ENCODE data around the gene LBHD2.

Gene LBHD2

DNA sequence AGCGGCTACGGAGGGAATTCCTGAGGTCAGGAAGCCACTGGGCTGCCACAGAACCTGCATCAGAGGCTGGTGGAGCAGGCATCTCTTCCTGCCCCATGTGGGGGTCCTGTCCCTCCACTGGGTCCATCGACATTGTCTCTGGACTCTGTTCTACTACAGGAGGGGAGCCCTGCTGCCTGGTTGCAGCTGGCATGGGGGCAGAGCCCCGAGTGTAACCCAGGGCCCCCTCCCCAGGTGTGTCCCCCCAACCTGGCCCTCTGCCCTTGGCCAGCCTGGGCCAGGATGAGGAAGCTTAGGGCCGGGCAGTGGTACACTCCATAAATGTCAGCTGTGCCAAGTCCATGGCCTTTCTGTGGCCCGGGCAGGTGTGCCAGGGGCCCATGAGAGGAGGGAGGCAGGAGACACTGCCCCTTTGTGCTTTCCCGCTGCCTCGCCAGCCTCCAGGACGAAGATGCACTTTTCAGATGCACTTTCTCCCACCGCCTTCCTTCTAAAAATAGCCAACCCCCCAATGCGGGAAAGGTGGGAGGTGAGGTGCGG is 6.5 kb downstream of the LBHD2 start:
- in situ Hi-C loops (cut with HindIII; ENCODE audit: low sequenced_read_pairs): no loop called here

DNA sequence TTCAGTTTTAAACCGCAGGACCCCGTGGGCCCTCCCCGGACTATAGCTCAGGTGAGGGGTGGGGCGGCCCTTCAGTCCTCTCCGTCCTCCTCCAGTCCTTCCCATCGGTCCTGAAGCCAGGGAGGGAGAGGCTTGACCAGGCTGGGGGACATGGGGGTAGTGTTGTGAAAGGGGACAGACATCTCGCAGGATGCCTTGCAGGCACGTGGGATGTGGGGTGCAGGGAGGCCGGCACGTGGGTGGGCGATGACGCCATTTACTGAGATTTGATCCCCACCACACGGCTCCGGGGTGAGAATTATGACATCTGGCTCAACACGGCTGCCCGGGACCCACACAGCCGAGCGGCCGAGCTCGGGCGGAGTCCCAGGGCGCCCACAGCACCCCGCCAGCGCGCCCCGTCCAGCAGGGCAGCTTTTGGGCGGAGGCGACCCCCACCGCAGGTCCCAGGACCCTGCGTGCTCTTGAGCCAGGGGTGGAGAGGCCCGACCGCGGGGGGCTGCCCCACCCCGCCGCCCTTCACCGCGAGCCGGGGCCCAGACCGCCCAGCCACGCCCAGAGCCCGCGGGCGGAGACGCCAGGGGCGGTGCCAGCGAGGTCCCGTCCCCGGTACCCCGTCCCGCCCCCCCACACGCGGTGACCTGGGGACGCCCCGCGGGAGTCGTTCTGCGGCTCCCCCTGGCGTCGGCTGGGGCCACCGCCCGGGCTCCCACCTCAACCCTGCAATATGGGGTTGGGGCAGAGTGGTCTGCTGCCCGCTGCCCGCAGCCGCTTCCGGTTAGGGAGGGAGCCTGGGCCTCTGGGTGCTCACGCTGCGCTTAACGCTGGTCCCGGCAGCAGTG is 7.3 kb downstream of the LBHD2 start:
- in situ Hi-C loops (cut with HindIII; ENCODE audit: low sequenced_read_pairs): no loop called here

DNA sequence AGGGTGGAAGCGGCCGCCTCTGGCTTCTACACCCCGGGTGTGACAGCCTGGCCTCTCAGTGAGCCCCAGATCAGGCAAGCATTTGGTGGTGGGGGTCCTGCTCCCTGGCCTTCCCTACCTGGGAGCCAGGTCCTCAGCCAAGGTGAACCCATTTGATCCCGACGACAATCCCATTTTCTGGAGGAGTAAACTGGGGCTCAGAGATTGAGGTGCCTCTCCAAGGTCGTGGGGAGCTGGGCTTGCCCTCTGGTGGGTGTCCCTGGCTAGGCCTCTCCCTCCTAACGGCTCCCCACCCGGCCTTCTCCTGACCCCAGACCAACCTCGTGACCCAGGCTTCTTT is 7.8 kb downstream of the LBHD2 start:
- in situ Hi-C loops (cut with HindIII; ENCODE audit: low sequenced_read_pairs): no loop called here

- in situ Hi-C loops (cut with HindIII; ENCODE audit: low sequenced_read_pairs): no loop called here
These were observed 9.9 kb downstream of the LBHD2 start for GRCh38 chr14:103093856-103094405.

DNA sequence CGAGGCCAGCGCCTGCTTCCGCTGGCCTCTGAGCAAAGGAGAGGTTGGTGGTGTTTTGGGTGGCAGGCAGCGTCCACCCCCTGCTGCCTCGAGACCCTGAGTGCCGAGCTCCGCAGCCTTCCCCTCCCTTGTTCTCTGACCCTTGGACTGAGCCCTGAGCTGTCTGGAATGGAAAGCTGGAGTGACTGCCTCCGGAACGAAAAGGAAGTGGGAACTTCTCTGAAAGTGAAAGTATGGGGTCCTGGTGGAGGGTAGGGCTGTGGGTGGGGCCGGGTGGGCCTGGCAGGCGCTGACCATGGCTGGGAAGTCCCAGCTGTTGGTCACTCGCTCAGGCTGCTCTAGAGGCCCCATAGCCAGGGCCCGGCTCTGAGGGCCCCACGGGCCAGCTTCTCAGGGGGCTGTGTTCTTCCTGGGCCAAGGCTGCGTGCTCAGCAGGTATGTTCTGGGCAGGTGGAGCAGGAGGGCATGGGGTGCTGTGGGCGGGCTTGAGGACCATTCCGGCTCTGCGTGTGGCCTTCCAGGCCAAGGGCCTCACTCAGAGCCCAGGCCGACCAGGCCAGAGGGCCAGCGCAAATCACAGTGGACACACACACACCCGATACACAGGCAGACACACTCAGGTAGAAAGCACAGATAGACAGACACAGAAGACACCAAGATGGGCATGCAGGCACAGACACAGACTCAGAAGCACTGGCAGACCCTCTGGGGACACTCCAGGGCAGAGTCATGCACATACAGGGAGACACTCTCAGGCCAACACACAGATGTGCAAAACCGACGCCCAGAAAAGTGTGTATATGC is 10.6 kb downstream of the LBHD2 start, which contains the start of gene EXOC3L4:
Gene EXOC3L4, plus strand, starts transcription at position 320 of the 804 bp plus-strand sequence. CDS start 5,495 bp downstream, outside the sequence.
- in situ Hi-C loops (cut with HindIII; ENCODE audit: low sequenced_read_pairs): no loop called here

DNA sequence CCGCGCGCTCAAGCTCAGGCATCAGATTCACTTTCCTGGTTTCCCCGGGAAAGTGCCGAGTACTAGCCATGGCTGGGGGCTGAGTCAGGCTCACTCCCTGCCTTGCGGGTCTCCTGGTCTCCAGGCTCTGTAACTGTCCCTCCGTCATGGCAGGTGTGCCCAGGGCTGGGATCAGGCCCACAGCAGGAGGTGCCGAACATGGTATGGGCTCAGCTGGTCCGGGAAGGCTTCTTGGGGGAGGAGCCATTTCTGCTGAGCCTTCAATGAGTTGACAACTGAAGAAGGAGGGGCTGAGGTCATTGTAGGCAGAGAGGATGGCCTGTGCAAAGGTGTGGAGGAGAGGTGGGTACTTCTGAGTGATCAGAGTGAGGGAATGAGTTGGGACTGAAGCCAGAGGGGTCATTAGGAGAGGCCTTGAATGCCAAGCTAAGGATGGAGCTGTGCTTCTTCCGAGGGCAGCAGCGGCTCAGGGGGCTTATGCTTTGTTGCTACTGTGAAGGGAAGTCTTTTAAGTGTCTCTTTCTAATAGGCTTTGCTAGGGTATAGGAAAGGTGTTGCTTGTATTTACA is 11.3 kb downstream of the LBHD2 start:
- in situ Hi-C loops (cut with HindIII; ENCODE audit: low sequenced_read_pairs): no loop called here

DNA sequence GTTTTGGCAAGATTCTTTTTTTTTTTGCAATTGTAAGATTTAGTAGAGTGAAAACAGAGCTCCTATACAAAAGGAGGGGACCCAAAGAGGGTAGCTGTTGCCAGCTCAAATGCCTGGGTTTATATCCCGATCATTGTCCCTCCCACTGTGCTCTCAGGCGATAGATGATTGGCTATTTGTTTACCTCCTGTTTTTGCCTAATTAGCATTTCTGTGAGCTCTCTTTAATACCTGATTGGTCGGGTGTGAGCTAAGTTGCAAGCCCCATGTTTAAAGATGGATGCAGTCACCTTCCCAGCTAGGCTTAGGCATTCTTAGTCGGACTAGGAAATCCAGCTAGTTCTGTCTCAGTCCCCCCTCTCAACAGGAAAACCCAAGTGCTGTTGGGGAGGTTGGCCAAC is 12.4 kb downstream of the LBHD2 start:
- in situ Hi-C loops (cut with HindIII; ENCODE audit: low sequenced_read_pairs): no loop called here

DNA sequence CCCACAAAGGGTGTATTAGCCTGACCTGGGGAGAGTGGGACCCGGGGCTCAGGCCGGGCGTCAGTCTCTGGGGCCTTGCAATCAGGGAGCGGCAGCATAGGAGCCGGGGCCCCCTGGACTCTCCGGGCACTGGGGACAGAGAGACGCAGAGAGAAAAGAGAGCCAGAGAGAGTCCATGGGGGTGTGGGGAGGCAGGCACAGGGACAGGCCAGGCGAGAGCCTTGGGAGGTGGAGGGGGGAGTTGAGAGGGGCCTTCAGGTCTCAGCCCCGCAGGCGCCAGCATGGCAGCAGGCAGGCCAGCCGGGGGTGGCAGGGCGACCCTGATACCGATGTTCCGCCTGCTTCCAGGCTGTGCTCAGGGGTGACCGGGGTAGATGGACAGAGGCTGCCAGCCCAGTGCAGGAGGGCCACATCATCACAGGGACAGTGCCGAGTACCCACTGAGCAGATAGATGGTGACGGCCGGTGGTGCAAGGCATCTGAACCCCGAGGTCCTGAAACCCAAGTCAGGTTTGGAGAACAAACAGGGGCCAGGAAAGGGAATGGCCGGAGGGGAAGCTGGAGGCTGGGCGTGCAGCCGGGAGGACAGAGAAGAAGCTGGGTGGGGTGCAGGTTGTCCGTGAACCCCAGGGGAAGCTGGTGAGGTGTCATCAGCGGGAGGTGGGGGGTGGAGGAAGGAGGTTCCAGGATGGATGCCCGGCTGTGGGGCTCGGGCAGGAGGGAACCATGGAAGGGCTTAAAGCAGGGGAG is 13.4 kb downstream of the LBHD2 start:
- in situ Hi-C loops (cut with HindIII; ENCODE audit: low sequenced_read_pairs): no loop called here

- in situ Hi-C loops (cut with HindIII; ENCODE audit: low sequenced_read_pairs): no loop called here
These were observed 14.3 kb downstream of the LBHD2 start for GRCh38 chr14:103097994-103098957.

DNA sequence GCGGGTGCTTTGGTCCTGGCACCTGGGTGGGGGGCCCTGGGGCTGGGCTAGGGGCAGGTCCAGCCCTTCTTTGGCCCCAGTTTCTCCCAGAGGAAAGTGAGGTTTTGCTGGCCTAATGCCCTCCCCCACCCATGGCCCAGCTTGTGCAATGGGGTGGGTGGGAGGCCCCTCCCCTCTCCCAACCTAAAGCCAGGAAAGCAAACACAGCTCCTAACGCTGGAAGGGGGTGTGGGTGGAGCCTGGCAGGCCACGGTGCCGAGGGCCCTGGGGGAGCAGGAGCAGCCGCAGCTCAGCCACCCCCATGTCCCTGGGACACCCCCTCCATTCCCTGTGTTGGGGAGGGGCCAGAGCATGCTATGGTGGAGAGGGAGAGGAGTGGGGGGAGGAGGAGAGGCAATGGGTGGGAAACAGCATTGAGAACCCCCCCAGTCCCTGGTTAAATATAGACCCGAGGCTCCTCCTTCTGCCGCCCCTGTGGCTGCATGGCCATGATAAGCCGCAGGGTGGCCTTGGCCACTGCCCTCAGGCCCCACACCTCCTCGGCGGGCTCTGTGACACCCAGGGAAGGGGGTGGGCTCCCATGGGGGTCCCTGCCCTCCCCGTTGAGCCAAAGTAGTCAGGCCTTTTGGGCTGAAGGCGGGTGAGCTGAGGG is 15.2 kb downstream of the LBHD2 start:
- in situ Hi-C loops (cut with HindIII; ENCODE audit: low sequenced_read_pairs): no loop called here

DNA sequence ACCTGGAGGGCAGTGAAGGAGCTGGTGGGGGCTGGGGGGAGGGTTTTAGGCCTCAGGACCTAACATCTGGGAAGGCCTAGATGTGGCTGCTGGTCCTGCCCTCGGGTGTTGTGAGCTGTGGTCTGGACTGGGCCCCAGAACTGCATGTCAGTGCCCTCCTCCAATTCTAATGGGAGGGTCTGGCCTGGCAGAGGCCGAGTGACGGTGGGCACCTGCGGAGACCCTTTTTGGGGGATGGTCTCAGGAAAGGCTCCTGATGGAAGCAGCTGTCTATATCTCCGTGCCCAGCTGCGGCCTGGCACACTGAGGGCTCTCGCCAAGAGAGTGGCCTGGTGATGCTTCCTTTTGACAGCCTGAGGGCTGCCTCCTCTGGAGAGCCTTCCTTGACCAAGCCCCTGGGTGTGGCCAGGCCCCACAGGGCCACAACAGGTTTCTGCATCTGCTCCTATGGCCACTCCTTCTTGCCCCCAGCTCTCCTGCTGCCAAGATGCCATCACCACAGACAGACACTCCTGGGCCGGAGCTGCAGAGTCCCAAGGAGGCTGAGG is 15.8 kb downstream of the LBHD2 start:
- in situ Hi-C loops (cut with HindIII; ENCODE audit: low sequenced_read_pairs): no loop called here

DNA sequence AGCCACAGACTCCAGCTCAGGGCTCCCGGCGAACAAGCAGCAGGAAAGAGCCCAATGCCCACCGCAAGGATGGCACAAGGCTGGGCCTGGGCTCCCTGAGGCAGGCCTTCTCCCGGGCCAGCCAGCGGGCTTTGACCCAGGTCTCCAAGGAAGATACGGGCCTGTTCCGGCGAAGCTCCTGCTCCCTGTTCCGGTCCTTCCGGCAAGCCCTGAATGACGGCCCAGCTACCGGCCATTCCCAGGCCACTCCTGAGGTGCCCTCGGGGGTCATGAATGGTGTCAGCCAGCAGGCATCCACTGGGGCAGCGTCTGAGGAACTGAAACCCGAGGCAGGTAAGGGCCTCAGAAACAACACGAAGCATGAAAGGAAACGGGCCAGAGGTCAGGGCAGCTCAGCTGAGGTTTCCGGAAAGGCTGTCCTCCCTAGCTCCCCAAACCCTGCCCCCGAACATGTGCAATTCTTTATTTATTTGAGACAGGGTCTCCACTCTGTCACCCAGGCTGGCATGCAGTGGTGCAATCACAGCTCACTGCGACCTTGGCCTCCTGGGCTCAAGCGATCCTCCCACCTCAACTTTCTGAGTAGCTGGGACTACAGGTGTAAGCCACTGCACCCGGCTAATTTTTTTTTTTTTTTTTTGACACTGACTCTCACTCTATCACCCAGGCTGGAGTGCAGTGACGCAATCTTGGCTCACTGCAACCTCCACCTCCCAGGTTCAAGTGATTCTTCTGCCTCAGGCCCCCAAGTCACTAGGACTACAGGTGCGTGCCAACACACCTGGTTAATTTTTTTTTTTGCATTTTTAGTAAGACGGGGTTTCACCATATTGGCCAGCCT is 16.5 kb downstream of the LBHD2 start:
- in situ Hi-C loops (cut with HindIII; ENCODE audit: low sequenced_read_pairs): no loop called here

DNA sequence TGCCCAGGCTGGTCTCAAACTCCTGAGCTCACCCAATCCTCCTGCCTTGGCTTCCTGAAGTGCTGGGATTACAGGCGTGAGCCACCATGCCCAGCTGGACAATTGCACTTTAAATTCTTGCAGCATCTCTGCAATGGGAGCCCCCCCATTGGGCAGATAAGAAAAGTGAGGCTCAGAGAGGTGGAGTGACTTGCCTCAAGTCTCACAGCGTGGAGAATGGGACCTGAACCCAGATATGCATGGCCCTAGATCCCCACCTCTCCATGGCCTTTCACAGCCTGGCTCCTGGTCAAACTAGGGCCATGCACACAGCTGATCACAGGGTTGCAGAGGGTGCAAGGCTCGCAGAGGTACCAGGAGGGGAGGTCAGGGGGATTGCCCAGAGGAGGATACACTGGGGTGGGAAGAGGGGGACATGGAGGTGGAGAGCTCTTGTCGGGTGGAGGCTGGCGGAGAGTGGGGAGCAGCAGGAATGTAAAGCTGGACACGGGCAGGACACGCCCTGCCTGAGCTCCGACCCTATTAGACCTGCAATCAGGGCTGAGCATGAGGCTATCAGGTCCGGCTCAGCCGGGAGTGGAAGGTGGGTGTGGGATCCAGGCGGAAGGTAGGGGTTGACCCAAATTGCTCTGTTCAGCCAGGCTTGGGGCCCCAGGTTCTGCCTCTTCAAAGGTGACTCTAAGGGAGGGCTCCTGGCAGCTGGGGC is 17.4 kb downstream of the LBHD2 start:
- in situ Hi-C loops (cut with HindIII; ENCODE audit: low sequenced_read_pairs): no loop called here

- in situ Hi-C loops (cut with HindIII; ENCODE audit: low sequenced_read_pairs): no loop called here
These were observed 18.1 kb downstream of the LBHD2 start for GRCh38 chr14:103101963-103102688.

- in situ Hi-C loops (cut with HindIII; ENCODE audit: low sequenced_read_pairs): no loop called here
These were observed 18.8 kb downstream of the LBHD2 start for GRCh38 chr14:103102689-103103260.

All from DLD1 (cell line).